ENCODE results near the gene PSME3.
"Not testable (repeated sequence)": the region's sequence is repeated elsewhere in the genome, so short reads cannot be mapped to it uniquely, and the experiment has no call there.

Gene PSME3

GRCh38 chr17:42850954-42851353, 17.8 kb downstream of the PSME3 start, which contains the start of gene AOC3:
AOC3 (plus strand) TSS chr17:42851199; CDS start chr17:42851344, 145 bp downstream.
- DNase-seq (ENCODE audit: insufficient read length, low spot score) (no peak), FAIRE-seq (no peak)
- TF ChIP-seq CTCF (IDR thresholded peaks at IDR 0.05; ENCODE audit: insufficient read depth, missing control alignments), result no peak

DNA sequence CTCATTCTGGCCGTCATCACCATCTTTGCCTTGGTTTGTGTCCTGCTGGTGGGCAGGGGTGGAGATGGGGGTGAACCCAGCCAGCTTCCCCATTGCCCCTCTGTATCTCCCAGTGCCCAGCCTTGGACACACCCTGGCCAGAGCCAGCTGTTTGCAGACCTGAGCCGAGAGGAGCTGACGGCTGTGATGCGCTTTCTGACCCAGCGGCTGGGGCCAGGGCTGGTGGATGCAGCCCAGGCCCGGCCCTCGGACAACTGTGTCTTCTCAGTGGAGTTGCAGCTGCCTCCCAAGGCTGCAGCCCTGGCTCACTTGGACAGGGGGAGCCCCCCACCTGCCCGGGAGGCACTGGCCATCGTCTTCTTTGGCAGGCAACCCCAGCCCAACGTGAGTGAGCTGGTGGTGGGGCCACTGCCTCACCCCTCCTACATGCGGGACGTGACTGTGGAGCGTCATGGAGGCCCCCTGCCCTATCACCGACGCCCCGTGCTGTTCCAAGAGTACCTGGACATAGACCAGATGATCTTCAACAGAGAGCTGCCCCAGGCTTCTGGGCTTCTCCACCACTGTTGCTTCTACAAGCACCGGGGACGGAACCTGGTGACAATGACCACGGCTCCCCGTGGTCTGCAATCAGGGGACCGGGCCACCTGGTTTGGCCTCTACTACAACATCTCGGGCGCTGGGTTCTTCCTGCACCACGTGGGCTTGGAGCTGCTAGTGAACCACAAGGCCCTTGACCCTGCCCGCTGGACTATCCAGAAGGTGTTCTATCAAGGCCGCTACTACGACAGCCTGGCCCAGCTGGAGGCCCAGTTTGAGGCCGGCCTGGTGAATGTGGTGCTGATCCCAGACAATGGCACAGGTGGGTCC, 18.4 kb downstream of the PSME3 start:
- not testable (repeated sequence) for DNase-seq (ENCODE audit: insufficient read length, low spot score); FAIRE-seq

DNA sequence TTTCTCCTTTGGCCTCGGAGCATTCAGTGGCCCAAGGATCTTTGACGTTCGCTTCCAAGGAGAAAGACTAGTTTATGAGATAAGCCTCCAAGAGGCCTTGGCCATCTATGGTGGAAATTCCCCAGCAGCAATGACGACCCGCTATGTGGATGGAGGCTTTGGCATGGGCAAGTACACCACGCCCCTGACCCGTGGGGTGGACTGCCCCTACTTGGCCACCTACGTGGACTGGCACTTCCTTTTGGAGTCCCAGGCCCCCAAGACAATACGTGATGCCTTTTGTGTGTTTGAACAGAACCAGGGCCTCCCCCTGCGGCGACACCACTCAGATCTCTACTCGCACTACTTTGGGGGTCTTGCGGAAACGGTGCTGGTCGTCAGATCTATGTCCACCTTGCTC, 19.2 kb downstream of the PSME3 start:
- DNase-seq (ENCODE audit: insufficient read length, low spot score), result no peak
- TF ChIP-seq CTCF (IDR thresholded peaks at IDR 0.05; ENCODE audit: insufficient read depth, missing control alignments), result no peak
- FAIRE-seq, result no peak

GRCh38 chr17:42853004-42853403, 19.8 kb downstream of the PSME3 start:
- no peak for TF ChIP-seq CTCF (IDR thresholded peaks at IDR 0.05; ENCODE audit: insufficient read depth, missing control alignments)
- DNase-seq (ENCODE audit: insufficient read length, low spot score), result no peak
- FAIRE-seq, result no peak

DNA sequence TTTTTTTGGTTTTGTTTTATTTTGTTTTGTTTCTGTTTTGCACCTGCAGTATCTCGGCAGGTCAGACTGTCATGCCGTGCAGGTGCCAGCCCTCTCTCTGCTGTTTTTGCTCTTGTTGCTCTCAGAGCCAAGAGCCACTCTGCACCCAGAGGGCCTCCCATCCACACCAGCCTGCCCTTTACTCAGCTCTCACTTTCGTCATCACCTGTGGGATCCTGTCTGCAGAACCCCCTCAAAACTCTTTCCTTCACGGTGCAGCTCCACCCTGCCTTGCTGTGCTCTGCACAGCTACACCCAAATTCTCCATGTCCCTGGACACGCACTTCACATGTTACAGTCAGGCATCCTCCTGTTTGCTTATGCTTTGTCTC, 20.4 kb downstream of the PSME3 start:
- FAIRE-seq (no peak), DNase-seq (ENCODE audit: insufficient read length, low spot score) (no peak)
- no peak for TF ChIP-seq CTCF (IDR thresholded peaks at IDR 0.05; ENCODE audit: insufficient read depth, missing control alignments)

DNA sequence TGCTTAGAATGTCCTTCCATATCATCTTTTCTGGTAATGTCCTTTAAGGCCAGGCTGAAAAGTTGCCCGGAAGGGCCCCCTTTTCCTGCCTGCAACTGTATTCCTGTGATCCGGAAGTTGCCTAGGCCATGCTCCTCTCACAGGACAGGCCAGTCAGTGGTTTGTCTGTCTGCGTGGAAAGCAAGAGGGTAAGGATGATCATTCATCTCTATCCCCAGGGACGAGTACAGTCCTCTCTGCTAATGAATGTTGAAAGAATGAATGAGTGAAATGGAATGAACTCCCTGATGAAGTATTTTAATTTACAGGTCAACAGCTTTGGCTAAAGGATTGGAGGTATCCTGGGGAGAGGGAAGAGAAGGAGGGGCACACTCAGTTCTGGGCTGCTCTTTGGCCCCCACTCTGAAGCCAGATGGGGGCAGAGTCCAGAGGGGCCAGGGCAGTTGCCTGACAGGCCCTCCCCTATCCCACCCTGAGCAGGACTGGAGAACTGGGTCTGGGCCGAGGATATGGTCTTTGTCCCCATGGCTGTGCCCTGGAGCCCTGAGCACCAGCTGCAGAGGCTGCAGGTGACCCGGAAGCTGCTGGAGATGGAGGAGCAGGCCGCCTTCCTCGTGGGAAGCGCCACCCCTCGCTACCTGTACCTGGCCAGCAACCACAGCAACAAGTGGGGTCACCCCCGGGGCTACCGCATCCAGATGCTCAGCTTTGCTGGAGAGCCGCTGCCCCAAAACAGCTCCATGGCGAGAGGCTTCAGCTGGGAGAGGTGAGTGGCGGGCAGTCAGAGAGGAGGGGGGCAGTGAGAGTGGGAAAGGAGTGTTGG, 21.0 kb downstream of the PSME3 start:
- DNase-seq (ENCODE audit: insufficient read length, low spot score) (no peak), FAIRE-seq (no peak)
- no peak for TF ChIP-seq CTCF (IDR thresholded peaks at IDR 0.05; ENCODE audit: insufficient read depth, missing control alignments)

- no peak for DNase-seq (ENCODE audit: insufficient read length, low spot score)
- no peak for TF ChIP-seq CTCF (IDR thresholded peaks at IDR 0.05; ENCODE audit: insufficient read depth, missing control alignments)
- no peak for FAIRE-seq
Measured at GRCh38 chr17:42855048-42855596, 21.9 kb downstream of the PSME3 start.

DNA sequence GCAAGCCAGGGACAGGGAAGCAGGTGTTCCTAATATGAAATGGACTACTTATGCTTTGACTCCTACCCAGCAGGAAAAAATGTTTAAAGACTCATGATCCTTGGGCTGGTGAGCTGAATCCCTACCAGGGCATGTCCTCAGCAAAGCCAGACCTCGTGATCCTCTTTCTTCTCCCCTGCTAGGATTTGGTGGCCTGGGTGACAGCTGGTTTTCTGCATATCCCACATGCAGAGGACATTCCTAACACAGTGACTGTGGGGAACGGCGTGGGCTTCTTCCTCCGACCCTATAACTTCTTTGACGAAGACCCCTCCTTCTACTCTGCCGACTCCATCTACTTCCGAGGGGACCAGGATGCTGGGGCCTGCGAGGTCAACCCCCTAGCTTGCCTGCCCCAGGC, 22.9 kb downstream of the PSME3 start:
- not testable (repeated sequence) for DNase-seq (ENCODE audit: insufficient read length, low spot score); FAIRE-seq

- FAIRE-seq; DNase-seq (ENCODE audit: insufficient read length, low spot score): not testable (repeated sequence)
Measured at GRCh38 chr17:42856516-42856915, 23.3 kb downstream of the PSME3 start.

Data from D721Med (cell line).